HUDEP-2 (cell line): Measurements from ENCODE around the gene NMT1.

Experiments
- DNase-seq, 76 experiments: peaks; one replicate each; lab custom pipeline; 2025; ENCODE audit not compliant: unreplicated experiment in 76 of 76; lab: John Stamatoyannopoulos, UW

Gene NMT1

GRCh38 chr17:45102856-45103255 is 41.7 kb downstream of the NMT1 start:
- DNase-seq = no peak

GRCh38 chr17:45103269-45103795 is 42.2 kb downstream of the NMT1 start:
- no peak for DNase-seq

GRCh38 chr17:45104029-45104428 is 42.9 kb downstream of the NMT1 start:
- DNase-seq = no peak

DNA sequence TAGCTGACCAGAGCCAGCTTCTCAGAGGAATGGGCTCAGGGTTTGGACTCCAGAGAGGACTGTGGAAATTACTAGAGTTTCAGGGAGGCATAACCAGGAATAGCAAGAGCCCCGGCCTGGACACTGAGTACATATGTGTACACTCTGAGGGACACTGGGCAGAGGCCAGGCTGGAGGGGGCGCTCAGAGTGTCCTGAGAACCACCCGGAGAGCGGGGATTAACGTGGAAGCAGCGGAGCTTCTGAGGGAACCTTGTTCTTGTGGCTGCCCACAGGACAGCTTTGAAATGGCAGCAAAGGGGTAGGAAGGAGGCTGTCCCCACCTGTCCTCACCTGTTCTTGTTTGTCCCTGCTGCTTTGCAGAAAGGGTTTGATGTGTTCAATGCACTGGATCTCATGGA is 43.4 kb downstream of the NMT1 start:
- DNase-seq = no peak

DNA sequence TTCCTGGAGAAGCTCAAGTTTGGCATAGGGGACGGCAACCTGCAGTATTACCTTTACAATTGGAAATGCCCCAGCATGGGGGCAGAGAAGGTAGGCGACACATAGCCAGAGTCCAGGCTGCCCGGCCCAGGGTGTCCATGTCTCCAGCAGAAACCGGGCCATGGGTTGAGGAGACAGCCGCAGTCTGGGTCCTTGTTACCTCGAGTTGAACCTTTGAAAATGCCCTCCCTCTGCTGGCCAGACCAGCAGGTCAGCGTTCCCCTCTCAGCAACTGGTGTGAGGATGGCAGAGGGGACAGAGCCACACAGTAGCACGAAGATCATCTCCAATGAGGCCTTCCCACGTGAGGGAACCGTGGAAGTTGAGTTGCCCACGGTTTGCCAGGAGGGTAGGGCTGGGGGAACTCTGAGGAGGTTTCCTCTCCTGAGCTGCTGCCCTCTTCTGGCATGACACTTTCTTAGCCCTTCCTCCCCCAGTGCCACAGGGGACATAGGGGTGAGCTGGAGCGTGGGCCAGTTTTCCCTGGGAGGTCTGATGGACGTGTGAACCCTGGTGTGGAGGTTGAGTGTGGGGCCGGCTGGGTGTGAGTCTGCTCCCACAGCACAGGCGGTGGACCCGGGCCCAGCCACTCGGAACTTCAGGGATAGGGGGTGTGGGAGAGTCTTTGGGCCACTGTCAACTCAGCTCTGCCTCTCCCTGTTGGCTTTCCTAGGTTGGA is 43.9 kb downstream of the NMT1 start:
- no peak for DNase-seq

GRCh38 chr17:45106096-45106495 is 45.0 kb downstream of the NMT1 start:
- DNase-seq = no peak

DNA sequence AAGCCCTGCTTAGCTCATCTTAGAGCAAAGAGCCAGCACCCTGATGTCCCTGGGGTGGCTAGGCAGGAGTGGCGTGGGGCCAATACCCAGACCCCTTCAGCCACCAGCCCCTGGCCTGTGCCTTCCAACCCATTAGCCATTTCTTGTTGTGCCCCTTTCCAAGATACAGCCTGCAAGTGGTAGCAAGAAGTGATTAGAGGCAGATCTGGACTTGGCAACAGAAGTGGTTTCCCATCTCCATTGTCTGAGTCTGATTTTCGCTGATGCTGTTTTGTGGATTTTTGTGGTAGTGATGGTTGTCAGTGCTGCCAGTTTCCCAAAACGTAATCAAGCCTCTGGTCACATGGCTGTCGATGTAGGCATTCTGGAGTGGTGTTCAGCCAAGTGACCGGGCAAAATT is 45.5 kb downstream of the NMT1 start:
- no peak for DNase-seq

DNA sequence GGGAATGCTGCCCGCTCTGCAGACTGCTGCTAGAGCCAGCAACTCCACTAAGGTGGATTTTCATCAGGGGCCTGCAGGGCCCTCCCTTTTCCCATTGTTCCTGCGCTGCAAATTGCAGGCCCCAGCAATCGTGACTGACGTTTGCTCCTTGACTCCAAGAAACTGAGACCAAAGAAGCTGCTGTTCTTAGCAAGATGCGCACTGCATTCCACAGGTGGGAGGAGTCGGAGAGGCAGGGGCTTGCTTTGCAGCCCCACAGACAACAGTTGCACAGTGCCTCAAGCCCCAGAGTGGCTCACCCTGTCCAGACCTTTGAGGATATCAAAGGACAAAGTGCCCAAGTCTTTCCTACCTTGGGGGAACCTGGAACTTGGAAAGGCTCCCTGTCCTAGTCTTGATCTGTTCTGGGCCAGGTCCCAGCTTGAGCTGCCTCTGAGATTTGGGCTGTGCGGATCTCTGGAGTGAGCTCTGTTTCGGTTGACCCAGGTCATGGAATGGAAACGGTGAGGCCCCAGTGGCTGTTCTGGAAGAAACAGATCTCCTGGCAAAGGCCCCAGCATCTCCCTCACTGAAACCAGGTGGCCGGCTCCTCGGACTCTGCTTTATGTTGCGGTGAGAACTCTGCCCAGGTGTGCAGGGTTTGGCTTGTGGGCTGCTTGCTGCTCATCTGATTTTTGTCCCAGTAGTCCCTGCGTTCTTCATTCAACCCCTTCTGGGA is 46.3 kb downstream of the NMT1 start:
- no peak for DNase-seq

GRCh38 chr17:45108051-45108450 is 46.9 kb downstream of the NMT1 start:
- no peak for DNase-seq

DNA sequence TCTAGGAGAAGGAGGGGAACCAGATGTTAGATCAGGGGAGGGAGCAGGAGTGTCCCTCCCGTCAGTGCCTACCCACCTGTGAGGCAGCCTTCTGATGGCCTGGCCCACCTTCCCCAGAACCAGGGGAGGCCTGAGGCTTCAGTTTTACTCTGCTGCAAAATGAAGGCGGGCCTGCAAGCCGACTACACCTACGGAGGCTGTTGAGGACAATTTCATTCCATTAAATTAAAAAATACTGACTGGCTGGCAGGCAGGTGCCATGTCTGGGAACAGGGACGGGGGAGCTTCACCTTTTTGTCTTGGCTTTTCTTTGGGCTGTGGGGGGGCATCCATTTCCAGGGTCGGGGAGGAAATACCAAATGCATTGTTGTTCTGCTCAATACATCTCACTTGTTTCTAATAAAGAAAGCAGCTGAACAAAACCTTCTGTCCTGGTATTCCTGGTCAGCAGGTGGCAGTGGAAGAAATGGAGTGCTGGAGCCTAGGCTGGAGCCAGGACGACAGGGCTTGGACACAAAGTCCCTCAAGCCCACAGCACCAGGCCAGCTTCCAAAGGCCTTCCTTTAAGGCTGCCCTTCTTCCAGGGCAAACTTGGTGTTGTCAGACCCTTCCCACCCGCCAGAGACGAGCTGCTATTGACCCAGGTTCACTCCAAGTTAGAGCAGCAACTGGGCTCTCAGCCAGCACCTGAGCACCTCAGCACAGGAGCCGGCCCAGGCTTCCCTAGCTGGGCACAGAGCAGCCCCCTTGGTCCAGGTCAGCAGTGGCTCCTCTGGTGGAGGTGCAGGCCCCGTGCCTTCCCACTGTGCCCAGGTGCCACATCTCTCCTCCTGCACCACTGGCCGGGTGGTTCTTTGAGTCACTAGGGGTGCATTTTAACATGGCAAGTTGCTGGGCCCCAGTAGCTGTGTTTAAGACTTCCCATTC is 47.7 kb downstream of the NMT1 start:
- DNase-seq = no peak

DNA sequence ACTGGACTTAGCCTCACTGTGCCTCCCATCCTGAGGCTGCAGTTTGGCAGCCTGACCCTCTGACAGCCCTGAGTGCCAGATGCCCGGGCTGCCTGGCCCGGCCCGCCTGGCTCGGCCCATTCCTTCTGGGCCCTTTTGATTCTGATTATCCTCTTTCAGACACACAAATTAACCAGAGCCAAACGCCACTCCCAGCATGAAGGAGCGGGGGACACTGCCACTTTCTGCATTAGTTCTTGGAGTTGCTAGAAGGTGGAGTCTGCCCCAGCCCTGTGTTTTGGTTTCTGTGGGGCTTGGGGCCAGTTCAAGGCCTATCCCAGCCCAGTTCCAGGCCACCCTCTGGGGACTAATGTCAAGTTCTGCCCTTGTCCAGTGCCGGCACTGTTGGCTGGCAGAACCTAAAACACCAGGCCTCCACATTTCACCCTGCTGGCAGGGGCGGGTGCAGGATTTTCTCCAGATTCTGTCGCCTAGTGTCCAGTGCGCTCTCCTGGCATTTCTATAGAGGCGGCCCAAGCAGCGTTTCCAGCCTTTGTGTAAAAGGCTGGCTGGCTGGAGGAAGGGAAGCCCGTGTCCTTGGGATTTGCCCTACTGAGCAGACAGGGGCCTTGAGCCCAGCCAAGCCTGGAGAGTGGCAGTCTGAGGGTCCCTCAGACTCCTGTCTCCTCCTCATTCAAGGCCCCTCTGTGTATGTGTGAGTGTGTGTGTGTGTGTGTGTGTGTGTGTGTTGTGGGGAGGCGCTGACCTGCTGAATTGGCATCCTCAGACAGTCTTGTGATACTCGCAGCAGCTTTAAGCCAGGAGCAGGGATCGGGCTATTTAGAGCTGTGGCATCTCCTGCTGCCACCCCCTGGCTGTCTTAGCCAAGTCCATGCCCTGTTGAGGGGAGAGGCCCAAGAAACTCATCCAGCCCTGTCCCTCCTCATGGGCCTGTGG is 49.8 kb downstream of the NMT1 start:
- DNase-seq = no peak

DNA sequence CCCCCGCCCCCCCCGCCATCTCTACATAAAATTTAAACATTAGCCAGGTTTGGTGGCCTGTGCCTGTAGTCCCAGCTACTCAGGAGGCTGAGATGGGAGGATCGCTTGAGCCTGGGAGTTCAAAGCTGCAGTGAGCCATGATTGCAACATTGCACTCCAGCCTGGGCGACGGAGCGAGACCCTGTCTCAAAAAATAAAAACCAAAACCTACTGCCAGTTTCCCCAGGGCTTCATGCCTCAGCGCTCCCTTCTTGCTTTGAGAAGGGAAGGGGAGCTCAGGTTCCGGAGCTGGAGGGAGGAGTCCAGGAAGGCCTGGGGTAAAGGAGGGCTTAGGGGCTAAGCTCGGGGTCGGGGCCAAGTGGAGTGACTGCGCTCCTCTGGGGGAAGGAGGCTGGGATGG is 50.7 kb downstream of the NMT1 start:
- no peak for DNase-seq

- no peak for DNase-seq
Measured at GRCh38 chr17:45112559-45113423, 51.7 kb downstream of the NMT1 start.

- DNase-seq = no peak
Measured at GRCh38 chr17:45113424-45113754, 52.3 kb downstream of the NMT1 start.

DNA sequence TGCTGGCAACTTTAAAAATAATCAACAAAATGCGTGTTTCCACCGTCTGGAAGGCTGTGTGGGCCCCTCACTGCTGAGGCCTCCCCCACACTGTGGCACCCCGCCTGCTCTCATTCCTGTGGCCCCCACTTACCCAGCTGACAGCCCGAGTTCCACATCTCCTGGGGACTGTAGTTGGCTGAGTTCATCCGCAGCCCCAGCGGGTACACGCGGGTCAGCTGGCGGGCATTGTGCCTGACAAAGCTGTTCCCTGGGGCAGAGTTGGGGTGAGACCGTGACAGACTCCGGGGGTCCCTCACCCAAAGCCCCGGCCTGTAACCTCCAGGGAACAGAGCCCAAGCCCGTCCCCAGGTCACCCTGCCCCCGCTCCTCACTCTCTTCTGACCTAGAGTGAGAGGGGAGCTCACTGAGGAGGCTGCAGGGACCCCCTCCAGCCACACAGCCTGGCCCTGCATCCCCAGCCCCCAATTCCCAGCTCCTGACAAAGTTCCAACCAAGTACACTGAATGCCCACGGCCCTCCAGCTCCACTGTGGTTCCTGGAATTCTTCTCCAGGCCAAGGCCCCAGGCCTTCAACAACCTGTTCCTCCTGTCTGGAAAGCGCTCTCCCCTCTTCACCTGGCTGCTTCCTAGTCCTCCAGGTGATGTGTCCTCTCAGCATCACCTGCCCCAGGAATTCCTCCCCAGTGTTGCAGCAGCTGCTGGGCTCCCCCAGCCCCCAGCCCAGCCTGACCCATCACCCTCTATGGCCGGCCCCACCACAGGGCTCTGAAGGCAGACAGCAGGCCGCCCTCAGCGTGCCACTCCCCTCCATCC is 53.2 kb downstream of the NMT1 start:
- DNase-seq = no peak

DNA sequence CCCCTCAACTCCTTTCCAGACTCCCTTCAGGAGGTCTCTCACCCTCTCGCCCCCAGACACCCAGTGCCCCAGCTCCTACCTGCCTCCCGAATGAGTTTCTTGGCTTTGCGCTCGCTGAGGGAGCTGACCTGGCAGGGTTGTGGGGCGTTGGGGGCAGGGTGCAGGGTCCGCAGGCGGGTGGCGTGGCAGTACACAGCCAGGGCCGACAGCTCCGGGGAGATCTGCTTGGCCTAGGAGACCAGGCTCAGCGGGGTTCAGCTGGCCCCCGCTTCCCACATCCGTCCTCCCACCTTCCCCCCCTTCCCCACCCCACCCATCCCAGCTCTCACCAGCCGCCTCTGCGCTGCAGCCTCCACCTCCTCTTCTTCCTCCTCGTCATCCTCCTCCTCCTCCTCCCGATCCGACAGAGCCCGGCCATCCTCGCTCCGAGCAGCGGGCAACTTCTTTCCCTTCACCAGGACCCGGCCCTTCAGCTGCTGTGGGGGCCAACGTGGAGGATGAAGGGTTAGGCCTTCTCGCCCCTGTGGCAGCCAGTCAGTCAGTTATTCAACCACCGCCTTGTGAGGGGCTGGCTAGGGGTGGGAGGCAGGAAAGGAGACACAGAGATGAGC is 54.0 kb downstream of the NMT1 start:
- DNase-seq = no peak

DNA sequence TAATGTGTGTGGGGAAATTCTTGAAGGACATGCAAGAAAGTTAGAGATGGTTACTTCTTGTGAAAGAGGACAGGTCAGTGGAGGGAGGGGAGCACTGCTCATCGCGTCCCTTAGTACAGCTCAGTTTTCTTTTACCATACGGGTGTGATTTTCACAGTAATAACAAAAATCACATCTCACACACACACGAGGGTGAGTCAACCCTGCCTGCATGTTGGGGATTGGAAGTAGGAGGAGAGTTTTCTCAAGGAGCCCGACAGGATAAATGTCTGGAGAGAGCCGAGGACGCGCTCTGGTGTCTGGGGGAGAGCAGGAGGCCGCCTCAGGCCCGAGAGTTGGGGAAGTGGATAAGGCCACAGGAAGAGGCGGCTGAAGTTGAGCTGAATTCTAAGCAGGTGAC is 54.8 kb downstream of the NMT1 start:
- no peak for DNase-seq

DNA sequence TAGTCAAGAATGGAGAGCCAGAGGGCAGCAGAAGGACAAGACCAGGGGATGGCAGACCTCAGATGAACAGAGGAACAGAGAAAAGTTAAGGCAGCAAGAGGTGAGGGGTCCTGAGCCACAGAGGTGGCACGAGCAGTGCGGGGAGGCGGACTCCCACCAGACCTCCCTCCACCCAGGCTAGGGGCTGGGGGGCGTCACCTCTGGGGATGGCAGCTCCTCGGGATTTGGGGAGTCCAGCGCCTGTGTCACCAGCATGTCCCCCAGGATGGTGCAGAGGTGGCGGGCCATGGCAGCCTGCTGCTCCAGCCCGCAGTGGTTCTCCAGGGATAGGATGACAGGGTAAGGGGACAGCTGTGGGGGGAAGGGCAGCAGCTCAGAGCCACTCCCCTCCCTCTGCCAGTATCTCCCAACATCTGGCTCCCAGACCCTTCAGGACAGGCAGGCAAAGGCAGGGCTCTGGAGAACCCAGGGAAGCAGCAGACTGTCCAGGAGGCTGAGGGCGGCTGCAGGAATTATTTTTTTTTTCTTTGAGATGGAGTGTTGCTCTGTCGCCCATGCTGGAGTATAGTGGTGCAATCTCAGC is 55.4 kb downstream of the NMT1 start:
- no peak for DNase-seq
